ENCODE measurements around the gene SH3GL1. TPM values are rescaled to one million over a fixed set of nuclear protein-coding genes. Genes with fewer than 3 reads are reported as not detected.

SH3GL1 gene
- polyA plus RNA-seq, 3 donors, result 14.0 to 33.9 (median 15.0) TPM

DNA sequence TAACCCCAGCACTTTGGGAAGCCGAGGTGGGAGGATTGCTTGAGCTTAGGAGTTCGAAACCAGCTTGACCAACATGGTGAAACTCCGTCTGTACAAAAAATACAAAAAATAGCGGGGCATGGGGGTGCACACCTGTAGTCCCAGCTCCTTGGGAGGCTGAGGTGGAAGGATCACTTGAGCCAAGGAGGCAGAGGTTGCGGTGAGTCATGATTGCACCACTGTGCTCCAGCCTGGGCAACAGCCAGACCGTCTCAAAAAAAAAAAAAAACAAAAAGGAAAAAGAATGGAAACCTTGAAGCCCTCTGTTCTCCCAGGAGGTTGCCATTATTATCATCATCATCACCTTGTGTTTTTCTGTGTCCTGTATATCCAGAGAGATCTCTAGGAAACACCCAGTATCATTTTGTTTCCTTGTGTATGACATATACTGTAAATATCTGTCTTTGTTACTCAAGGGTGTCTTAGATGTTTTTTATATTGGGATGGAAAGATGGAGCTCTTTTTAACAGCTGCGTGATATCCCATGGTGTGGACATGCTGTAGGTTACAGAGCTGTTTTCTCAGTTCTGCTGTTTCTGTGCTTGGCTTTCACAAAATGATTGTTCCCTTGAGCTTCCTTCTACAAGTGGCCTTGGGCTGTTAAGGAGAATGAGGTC is 13.9 kb upstream of the SH3GL1 start:
- no peaks in the 10 kb centered on the region for H3K27me3 ChIP-seq (ENCODE audit: control insufficient read depth in 2 of 2, insufficient read depth in 2 of 2, low read length in 2 of 2)
- H3K79me2 ChIP-seq (ENCODE audit: insufficient read depth, low read length), result peaks cover 72% of the 10 kb centered on the region
- H3K9ac ChIP-seq (ENCODE audit: insufficient read depth, low read length, poor library complexity, severe bottlenecking), result no peak overlapping the region
- no peaks in the 10 kb centered on the region for H3K4me1 ChIP-seq (ENCODE audit: control insufficient read depth in 1 of 2, insufficient read depth in 2 of 2, low read length in 2 of 2)
- Mint-ChIP-seq H3K36me3 (peaks cover 28 to 70% of the 10 kb centered on the region in 2 donors), H3K27ac (no peak overlapping the region), H3K27me3 (ENCODE audit: low read depth in 3 of 3) (peaks cover 0 to 1% (median 0%) of the 10 kb centered on the region in 3 donors), H3K4me1 (peaks cover 3% of the 10 kb centered on the region), H3K9me3 (no peaks in the 10 kb centered on the region), H3K4me3 (no peak overlapping the region)
- TF ChIP-seq, protein P1, sequence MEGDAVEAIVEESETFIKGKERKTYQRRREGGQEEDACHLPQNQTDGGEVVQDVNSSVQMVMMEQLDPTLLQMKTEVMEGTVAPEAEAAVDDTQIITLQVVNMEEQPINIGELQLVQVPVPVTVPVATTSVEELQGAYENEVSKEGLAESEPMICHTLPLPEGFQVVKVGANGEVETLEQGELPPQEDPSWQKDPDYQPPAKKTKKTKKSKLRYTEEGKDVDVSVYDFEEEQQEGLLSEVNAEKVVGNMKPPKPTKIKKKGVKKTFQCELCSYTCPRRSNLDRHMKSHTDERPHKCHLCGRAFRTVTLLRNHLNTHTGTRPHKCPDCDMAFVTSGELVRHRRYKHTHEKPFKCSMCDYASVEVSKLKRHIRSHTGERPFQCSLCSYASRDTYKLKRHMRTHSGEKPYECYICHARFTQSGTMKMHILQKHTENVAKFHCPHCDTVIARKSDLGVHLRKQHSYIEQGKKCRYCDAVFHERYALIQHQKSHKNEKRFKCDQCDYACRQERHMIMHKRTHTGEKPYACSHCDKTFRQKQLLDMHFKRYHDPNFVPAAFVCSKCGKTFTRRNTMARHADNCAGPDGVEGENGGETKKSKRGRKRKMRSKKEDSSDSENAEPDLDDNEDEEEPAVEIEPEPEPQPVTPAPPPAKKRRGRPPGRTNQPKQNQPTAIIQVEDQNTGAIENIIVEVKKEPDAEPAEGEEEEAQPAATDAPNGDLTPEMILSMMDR (IDR thresholded peaks at IDR 0.05), result no peak
- 90% methylated on average over 6 of the region's 7 CpGs for WGBS (ENCODE audit: insufficient coverage)
- no peak overlapping the region for H3K4me3 ChIP-seq (replicated peaks in 1 of 3; ENCODE audit: low read depth in 2 of 3, low read length in 3 of 3)
- no peak overlapping the region for H3K4me2 ChIP-seq (replicated peaks; ENCODE audit: extremely low read depth, low read length, poor library complexity, severe bottlenecking)
- H3K36me3 ChIP-seq (replicated peaks in 1 of 2; ENCODE audit: control insufficient read depth in 1 of 2, insufficient read depth in 2 of 2, low read length in 2 of 2), result peaks cover 22 to 56% of the 10 kb centered on the region in 2 donors
- no peaks in the 10 kb centered on the region for H3K9me3 ChIP-seq (replicated peaks in 1 of 2; ENCODE audit: control insufficient read depth in 1 of 2, insufficient read depth in 1 of 2, low read length in 2 of 2)
- no peak overlapping the region for H2AFZ ChIP-seq (ENCODE audit: insufficient read depth, low read depth, low read length, poor library complexity, severe bottlenecking)
- H3K27ac ChIP-seq (ENCODE audit: low read depth in 1 of 2, low read length in 2 of 2), result no peak overlapping the region
- no peak for DNase-seq
- H4K20me1 ChIP-seq (ENCODE audit: insufficient read depth, low read length), result no peaks in the 10 kb centered on the region
- intact Hi-C loops (cut with micrococcal nuclease), result no loop called here

DNA sequence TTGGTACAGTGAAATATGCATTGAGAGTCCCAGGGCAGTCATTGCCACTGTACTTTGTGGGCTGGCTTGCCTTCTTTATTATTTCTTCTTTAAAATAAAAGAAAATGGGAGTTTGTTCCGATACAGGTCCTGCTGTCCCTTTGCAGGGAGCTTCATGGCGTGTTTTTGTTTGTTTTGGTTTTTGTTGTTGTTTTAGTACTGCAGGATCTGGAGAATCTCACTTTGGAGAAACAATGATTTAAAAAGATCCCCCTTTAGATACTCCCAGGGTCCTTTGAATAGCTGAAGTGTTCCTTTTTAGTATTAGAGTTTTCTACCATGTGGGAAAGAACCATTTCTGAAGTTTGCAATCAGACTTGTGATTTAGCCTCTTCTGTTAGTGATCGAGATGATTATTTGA is 13.2 kb upstream of the SH3GL1 start:
- H3K4me1 ChIP-seq (ENCODE audit: control insufficient read depth in 1 of 2, insufficient read depth in 2 of 2, low read length in 2 of 2), result no peaks in the 10 kb centered on the region
- peaks cover 28 to 63% of the 10 kb centered on the region in 2 donors for H3K36me3 ChIP-seq (replicated peaks in 1 of 2; ENCODE audit: control insufficient read depth in 1 of 2, insufficient read depth in 2 of 2, low read length in 2 of 2)
- peak overlapping the region in 2 of 7 donors; percentile 10 to 37 for H3K27ac Mint-ChIP-seq
- H3K4me2 ChIP-seq (replicated peaks; ENCODE audit: extremely low read depth, low read length, poor library complexity, severe bottlenecking), result no peak overlapping the region
- no peak overlapping the region for H2AFZ ChIP-seq (ENCODE audit: insufficient read depth, low read depth, low read length, poor library complexity, severe bottlenecking)
- H3K4me3 ChIP-seq (replicated peaks in 1 of 3; ENCODE audit: low read depth in 2 of 3, low read length in 3 of 3), result no peak overlapping the region
- no peak overlapping the region for H3K9ac ChIP-seq (ENCODE audit: insufficient read depth, low read length, poor library complexity, severe bottlenecking)
- no peaks in the 10 kb centered on the region for H3K9me3 Mint-ChIP-seq
- H3K4me1 Mint-ChIP-seq, result peaks cover 3% of the 10 kb centered on the region
- H3K27me3 ChIP-seq (ENCODE audit: control insufficient read depth in 2 of 2, insufficient read depth in 2 of 2, low read length in 2 of 2), result no peaks in the 10 kb centered on the region
- H4K20me1 ChIP-seq (ENCODE audit: insufficient read depth, low read length), result no peaks in the 10 kb centered on the region
- H3K79me2 ChIP-seq (ENCODE audit: insufficient read depth, low read length), result peaks cover 79% of the 10 kb centered on the region
- WGBS (ENCODE audit: insufficient coverage), result no CpG with 5 or more reads among the region's 3 CpGs
- peaks cover 0 to 1% (median 0%) of the 10 kb centered on the region in 3 donors for H3K27me3 Mint-ChIP-seq (ENCODE audit: low read depth in 3 of 3)
- H3K36me3 Mint-ChIP-seq, result peaks cover 33 to 75% of the 10 kb centered on the region in 2 donors
- intact Hi-C loops (cut with micrococcal nuclease), result no loop called here
- no peak for DNase-seq
- H3K27ac ChIP-seq (ENCODE audit: low read depth in 1 of 2, low read length in 2 of 2), result no peak overlapping the region
- TF ChIP-seq, protein P1 (IDR thresholded peaks at IDR 0.05), result no peak
- no peak overlapping the region for H3K4me3 Mint-ChIP-seq
- no peaks in the 10 kb centered on the region for H3K9me3 ChIP-seq (replicated peaks in 1 of 2; ENCODE audit: control insufficient read depth in 1 of 2, insufficient read depth in 1 of 2, low read length in 2 of 2)
